Germinal center (tissue), 1 donor: ENCODE data around the gene GOLGA6L7.
"Not testable (repeated sequence)": the region's sequence is repeated elsewhere in the genome, so short reads cannot be mapped to it uniquely, and the experiment has no call there.

Experiments
- DNase-seq: peaks from one replicate; pipeline ENCODE4 v3.0.0; 2012; ENCODE audit warnings: mixed read lengths, low spot score

The GOLGA6L7 gene

GRCh38 chr15:28848521-28848920, at the start of gene GOLGA6L7:
Gene GOLGA6L7, minus strand, starts transcription at chr15:28848644. Its CDS starts 95 bp downstream, at chr15:28848549.
- not testable (repeated sequence) for DNase-seq

- DNase-seq, result no peak
Observed at GRCh38 chr15:28897861-28898585, 49.6 kb upstream of the GOLGA6L7 start.

- no peak for DNase-seq
Observed at GRCh38 chr15:28896951-28897350, 48.5 kb upstream of the GOLGA6L7 start.

- DNase-seq, result no peak
Observed at GRCh38 chr15:28895566-28895965, 47.1 kb upstream of the GOLGA6L7 start.

GRCh38 chr15:28895146-28895545, 46.7 kb upstream of the GOLGA6L7 start:
- DNase-seq, result no peak

GRCh38 chr15:28894631-28895030, 46.2 kb upstream of the GOLGA6L7 start:
- DNase-seq, result no peak

GRCh38 chr15:28892789-28893610, 44.6 kb upstream of the GOLGA6L7 start:
- DNase-seq, result no peak

- no peak for DNase-seq
Observed at GRCh38 chr15:28891588-28891987, 43.1 kb upstream of the GOLGA6L7 start.

GRCh38 chr15:28890711-28891495, 42.5 kb upstream of the GOLGA6L7 start:
- no peak for DNase-seq

GRCh38 chr15:28890291-28890690, 41.8 kb upstream of the GOLGA6L7 start:
- not testable (repeated sequence) for DNase-seq

- DNase-seq, result not testable (repeated sequence)
Observed at GRCh38 chr15:28889871-28890270, 41.4 kb upstream of the GOLGA6L7 start.

- no peak for DNase-seq
Observed at GRCh38 chr15:28889346-28889745, 40.9 kb upstream of the GOLGA6L7 start.

- DNase-seq, result no peak
Observed at GRCh38 chr15:28888900-28889299, 40.5 kb upstream of the GOLGA6L7 start.

GRCh38 chr15:28888302-28888894, 40.0 kb upstream of the GOLGA6L7 start:
- no peak for DNase-seq

GRCh38 chr15:28887339-28888174, 39.1 kb upstream of the GOLGA6L7 start:
- no peak for DNase-seq

- DNase-seq, result no peak
Observed at GRCh38 chr15:28886431-28887338, 38.2 kb upstream of the GOLGA6L7 start.

GRCh38 chr15:28885630-28886430, 37.4 kb upstream of the GOLGA6L7 start, which contains the start of gene APBA2:
Gene APBA2, plus strand, starts transcription at chr15:28885974. Its CDS starts 167,911 bp downstream, at chr15:29053885.
- DNase-seq, result no peak

GRCh38 chr15:28885128-28885629, 36.7 kb upstream of the GOLGA6L7 start:
- no peak for DNase-seq
